GM19324 (cell line): ENCODE measurements around the gene GADL1.

Source experiments
- ATAC-seq: cut with Tn5 transposase; IDR thresholded peaks from one replicate; pipeline ENCODE4 v1.9.1; 2021; ENCODE audit warnings: mild to moderate bottlenecking, moderate library complexity; ENCODE audit not compliant: unreplicated experiment, low FRiP score

The GADL1 gene

GRCh38 chr3:30698549-30698948, 195.9 kb downstream of the GADL1 start:
- ATAC-seq = no peak

- no peak for ATAC-seq
Observed at GRCh38 chr3:30696896-30697295, 197.6 kb downstream of the GADL1 start.

- no peak for ATAC-seq
Observed at GRCh38 chr3:30696403-30696819, 198.1 kb downstream of the GADL1 start.

- no peak for ATAC-seq
Observed at GRCh38 chr3:30695302-30696061, 199.0 kb downstream of the GADL1 start.

GRCh38 chr3:30694668-30695067, 199.8 kb downstream of the GADL1 start:
- ATAC-seq = no peak

- ATAC-seq = no peak
Observed at GRCh38 chr3:30694148-30694547, 200.3 kb downstream of the GADL1 start.

- ATAC-seq = peak; percentile 75
Observed at GRCh38 chr3:30693470-30694120, 200.9 kb downstream of the GADL1 start.

- ATAC-seq = no peak
Observed at GRCh38 chr3:30692498-30693130, 201.8 kb downstream of the GADL1 start.

- no peak for ATAC-seq
Observed at GRCh38 chr3:30691944-30692343, 202.5 kb downstream of the GADL1 start.

- ATAC-seq = no peak
Observed at GRCh38 chr3:30691249-30691880, 203.1 kb downstream of the GADL1 start.

GRCh38 chr3:30690199-30690598, 204.3 kb downstream of the GADL1 start:
- no peak for ATAC-seq

GRCh38 chr3:30688776-30689641, 205.5 kb downstream of the GADL1 start:
- no peak for ATAC-seq

GRCh38 chr3:30687930-30688570, 206.4 kb downstream of the GADL1 start:
- ATAC-seq = no peak

- ATAC-seq = no peak
Observed at GRCh38 chr3:30686799-30687198, 207.7 kb downstream of the GADL1 start.

- no peak for ATAC-seq
Observed at GRCh38 chr3:30686176-30686575, 208.3 kb downstream of the GADL1 start.

GRCh38 chr3:30685267-30685667, 209.2 kb downstream of the GADL1 start:
- ATAC-seq = no peak

- ATAC-seq = no peak
Observed at GRCh38 chr3:30684356-30684755, 210.1 kb downstream of the GADL1 start.

GRCh38 chr3:30683769-30684168, 210.7 kb downstream of the GADL1 start:
- ATAC-seq = no peak

- ATAC-seq = no peak
Observed at GRCh38 chr3:30682434-30683155, 211.9 kb downstream of the GADL1 start.
